ENCODE measurements around the gene MYBPH.

MYBPH gene, protein sequence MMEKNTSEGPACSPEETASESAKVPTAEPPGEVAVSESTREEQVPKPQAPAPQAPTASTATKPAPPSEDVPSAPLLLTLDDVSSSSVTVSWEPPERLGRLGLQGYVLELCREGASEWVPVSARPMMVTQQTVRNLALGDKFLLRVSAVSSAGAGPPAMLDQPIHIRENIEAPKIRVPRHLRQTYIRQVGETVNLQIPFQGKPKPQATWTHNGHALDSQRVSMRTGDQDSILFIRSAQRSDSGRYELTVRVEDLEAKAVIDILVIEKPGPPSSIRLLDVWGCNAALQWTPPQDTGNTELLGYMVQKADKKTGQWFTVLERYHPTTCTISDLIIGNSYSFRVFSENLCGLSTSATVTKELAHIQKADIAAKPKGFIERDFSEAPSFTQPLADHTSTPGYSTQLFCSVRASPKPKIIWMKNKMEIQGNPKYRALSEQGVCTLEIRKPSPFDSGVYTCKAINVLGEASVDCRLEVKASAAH

DNA sequence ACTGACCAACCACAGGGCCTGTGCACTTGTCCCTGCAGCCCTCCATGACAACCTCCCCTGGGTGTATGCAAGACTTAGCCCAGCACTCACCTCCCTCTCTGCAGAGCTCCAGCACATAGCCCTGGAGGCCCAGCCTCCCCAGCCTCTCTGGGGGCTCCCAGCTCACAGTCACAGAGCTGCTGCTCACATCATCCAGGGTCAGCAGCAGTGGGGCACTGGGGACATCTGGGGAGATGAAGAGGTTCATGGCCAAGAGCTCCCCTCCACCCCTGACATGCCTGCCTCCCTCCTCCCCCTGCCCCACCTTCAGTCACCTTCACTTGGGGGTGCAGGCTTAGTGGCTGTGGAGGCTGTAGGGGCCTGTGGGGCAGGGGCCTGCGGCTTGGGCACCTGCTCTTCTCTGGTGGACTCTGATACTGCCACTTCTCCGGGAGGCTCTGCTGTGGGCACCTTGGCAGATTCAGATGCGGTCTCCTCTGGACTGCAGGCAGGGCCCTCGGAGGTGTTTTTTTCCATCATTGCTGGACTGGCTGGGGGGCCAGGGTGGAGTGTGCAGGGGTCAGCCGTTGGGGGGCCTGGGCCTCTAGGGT lies at the start of gene MYBPH:
MYBPH (minus strand) TSS at position 590 of the 590 bp plus-strand sequence; CDS start at position 519, 71 bp downstream.
- no peak for DNase-seq (ENCODE audit: low spot score)

DNA sequence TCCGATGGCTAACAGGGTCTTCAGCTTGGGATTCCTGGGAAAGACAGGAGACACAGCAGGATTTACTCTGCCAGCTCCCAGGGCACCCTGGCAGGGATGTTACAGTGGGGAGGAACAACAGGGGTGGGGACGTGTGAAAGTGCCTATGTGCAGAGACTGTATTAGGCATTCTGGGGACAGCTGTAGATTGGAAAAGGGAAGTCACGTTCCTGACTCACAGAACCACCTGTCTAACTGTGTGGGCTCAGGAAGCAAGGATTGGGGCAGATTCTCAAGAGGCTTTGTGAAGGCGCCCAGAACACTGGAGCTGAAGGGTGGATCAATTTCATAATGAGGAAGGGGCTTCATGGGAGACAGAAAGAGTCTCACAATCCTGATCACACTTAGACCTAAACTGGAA lies 49.4 kb upstream of the MYBPH start:
- no peak for DNase-seq (ENCODE audit: low spot score)

DNA sequence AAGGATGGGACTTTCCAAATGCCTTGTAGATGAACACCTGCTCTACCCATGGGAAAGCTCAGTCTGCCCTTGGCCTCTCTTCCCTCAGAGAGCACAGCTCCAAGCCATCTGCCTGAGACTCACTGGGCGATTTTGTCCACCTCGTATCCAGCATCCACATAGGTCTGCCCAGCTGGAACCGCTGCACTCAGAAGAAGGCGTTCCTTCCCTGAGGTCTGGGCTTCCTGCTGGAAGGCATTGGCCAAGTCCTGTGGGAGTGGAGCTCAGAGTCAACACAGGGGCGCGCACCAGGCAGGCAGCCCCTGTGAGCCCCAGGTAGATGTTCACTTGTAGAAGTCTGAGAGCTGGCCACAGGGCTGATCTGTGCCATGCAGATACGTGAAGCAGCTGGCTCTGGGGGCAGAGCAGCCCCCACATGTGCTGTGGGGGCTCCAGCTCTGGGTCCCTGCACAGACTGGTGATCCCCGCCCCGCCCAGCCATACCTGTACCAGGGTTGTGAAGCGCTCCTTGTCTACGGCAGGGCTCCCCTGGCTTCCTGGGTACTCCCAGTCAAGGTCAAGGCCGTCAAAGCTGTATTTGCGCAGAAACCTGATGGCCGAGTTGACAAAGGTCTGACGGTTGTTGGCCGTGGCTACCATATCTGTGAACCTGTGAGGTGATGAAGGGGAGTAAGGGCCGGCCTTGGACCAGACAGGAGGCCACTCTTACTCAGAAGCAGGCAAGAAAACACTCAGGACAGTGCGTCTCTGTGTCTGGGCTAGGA lies 47.6 kb upstream of the MYBPH start:
- no peak for DNase-seq (ENCODE audit: low spot score)

DNA sequence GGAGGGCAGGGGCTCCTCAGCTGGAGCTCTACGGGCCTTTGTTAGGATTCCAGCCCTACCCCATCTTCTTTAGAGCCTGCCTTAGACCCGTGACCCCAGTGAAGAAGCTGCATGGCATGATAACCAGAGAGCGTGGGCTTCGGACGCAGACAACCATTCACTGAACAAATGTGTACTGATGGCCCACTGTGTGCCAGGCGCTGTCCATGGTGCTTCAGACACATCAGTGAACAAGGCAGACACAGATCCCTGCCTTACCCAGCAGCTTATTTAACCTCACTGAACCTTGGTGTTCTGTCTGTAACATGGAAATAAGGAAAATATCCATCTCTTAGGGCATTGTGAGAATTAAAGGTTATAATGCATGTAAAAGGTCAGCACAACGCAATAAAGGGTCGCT lies 44.3 kb upstream of the MYBPH start:
- peak; percentile 61 for DNase-seq (ENCODE audit: low spot score)

DNA sequence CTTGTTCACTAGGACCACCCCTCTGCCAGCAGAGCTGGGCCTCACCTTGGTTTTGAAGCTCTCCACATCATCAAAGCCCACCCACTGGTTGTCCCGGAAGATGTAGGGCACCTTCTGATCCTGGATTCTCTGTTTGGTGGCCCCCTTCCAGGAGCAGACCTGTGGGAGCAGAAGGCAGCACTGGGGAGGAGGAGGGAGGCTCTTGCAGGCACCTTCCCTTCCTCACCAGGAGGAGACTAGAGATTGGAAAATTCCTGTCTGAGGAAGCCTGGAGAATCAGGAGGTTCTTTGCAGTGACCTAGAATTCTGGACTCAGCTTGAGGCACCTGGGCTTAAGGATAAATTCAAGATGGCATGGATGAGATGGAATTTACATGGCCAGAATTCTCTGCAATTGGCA lies 43.5 kb upstream of the MYBPH start:
- no peak for DNase-seq (ENCODE audit: low spot score)

DNA sequence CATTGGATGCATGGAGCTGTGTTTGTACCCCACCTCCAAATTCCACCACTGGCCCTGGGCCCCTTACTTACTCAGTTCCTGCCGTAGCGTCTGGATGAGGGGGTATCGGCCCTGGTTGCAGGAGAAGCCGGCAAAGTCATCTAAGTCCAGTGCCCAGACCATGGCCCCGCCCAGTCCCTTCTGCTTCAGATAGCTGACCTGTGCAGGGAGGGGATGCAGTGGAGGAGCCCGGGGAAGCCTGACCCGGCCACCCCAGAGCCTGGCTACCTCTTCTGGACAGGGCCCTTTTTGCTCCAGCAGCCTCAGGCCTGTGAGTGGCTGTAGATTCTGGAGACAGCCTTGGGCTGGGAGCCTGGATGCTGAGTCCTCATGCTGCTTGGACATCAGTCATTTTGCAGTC lies 42.0 kb upstream of the MYBPH start:
- no peak for DNase-seq (ENCODE audit: low spot score)

DNA sequence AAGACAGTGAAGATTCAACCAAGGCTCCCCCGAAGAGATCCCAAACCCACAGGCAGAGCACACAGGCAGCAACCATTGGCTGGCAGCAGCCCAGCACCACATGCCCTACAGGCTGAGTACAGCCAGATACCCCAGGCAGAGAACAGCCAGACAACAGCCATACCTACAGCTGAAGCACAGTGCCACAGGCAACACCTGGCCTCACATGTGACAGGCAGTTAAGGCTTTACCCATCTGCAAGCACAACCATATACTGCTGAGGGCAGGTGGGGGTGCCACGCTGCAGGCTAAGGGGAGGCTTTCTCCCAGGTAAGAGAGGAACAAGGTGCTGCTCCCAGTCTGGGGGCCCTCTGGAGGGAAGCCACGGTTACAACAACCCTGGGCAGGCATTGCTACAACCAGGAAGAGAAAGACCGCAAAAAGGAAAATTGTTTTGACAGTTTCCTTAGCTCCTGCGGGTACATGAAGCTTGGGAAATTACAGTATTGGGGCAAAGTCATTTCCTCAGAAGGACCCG lies 41.6 kb upstream of the MYBPH start:
- DNase-seq (ENCODE audit: low spot score), result no peak

DNA sequence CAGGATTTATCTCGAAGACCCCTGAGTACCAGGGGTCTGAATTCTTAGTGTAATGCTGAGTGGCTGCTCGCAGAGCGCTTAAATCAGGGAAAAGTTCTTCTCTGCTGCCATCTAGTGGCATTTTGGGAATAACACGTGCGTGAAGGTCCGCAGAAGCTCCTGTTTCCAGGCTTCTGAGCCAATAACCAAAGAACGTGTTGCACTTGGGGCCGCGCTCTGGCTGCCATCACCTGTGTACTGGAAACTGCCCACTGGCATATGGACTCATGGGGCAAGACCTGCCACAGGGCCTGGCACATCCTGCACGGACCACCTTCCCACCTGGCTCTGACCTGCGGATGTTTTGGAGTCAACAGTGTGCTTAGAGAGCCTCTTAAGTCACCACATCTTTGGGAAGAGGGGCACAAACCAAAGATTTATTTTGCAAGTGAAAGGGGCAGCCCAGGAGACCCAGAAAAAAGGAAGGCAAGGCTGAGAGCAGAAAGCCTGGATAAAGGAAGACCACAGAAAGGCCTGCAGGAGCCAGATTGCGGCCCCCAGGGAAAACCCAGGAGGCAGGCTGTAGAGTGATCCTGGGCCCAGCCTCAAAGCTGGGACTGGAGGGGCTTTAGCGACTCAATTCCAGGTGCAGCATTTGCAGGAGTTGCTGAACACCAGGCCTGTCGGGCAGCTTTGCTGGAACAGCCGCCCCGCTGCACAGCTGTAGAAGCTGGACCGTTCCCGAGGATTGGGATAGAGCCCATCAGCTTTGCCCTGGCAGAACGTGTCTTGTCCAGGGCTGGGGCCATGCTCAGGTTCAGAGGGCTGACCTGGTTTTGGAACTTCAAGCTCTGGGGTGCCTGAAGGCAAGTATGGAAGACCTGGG lies 40.9 kb upstream of the MYBPH start:
- DNase-seq (ENCODE audit: low spot score), result peak; percentile 79

DNA sequence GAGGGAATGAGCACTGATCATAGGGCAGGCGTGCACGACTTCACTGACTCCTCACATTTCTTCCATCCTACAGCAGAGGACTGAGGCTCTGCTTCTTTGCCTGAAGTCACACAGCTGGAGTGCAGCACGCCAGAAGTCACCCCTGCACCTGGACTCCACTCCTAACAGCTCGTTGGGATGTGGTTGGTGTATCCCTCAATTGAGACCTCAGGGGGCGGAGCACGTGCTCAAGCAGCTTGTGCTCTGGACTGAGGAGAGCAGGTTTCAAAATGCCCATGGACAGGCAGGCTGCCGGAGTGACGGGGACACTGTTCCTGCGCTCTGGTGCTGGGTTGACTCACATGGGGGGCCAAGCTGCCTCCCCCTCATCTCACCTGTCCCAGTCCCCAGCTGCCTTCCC lies 39.9 kb upstream of the MYBPH start:
- no peak for DNase-seq (ENCODE audit: low spot score)

DNA sequence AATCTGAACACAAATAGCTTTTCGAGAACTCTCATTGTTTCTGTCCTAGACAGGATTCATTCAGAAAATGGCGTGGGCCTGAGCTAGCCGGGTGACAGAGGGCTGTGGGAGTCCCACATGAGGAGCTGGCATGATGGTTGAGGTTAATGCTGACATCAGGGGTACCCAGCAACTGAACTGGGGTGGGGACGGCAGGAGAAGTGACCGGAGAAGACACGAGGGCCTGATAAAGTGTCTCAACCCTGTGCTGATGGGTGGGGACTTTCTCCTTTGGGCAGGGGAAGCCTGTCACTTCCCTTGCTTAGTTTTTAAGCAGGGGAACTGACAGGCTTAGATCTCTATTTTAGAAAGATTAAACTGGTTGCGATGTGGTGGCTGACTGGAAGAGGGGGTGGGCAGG lies 39.2 kb upstream of the MYBPH start:
- no peak for DNase-seq (ENCODE audit: low spot score)

DNA sequence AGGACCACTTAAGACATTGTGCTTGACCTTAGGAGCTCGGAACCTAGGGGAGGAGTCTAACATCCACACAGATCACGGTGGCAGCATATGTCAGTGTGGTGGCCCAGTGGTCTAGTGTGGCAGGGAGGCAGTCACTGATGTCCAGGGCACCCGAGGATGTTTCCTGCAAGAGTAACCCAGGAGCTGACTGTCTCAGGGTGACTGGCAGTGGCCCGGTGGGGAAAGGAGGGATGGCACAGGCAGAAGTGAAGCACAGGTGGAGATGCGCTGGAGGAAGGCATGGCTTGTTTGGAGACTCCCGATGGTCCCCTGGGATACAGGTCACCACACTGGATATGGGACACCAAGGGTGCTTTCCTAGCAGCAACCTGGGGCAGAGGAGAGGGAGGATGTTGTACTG lies 37.5 kb upstream of the MYBPH start:
- no peak for DNase-seq (ENCODE audit: low spot score)

DNA sequence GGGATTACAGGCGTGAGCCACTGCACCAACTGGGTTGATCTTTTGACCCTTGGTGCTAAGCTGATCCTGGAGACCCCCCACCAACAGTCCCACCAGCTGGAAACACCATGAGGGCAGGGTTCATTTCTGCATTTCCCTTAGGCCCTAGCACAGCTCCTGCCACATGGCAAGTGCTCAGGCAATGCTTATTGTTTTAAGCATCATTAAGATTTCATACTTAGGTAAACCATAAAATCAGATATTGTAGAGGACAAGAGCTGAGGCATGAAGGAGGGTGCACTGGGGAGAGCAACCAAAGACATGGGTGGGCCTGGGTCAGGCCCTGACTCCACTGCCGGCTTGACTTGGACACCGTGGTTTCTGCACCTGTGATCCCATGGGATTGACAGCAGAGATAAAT lies 36.2 kb upstream of the MYBPH start:
- DNase-seq (ENCODE audit: low spot score), result no peak

DNA sequence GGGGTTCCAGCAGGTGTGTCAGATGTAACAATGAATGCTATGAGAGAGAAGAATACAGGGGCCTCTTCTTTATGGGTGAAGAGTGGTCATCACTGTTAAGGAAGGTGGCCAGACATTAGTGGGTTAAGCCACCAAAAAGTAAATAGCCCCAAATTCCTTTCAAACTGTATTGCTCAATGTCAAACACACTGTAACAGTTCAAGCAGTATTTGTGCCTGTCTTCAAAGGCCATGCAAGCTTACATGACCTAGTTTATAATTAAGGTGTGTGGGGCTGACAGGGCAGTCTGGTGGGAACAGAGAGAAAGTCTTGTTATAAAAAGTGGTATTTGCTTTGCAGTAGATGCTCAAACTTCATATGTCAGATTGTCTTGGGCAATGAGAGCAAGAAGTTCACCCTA lies 35.4 kb upstream of the MYBPH start:
- no peak for DNase-seq (ENCODE audit: low spot score)

DNA sequence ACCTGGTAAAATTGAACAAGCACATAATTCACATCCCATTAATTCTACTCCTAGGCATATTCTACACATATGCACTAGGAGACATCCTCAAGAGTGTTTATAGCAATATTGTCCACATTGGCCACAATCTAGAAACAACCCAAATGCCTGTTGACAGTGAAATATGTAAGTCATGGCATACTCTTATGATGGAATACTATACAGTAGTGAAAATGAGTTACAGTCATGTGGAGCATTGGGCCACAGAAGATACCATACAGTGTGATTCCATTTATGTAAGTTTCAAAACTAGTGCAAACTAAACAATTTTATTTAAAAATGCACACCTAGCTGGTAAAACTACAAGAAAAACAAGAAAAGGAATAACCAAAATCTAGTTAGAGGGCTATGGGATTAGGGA lies 34.7 kb upstream of the MYBPH start:
- DNase-seq (ENCODE audit: low spot score), result no peak

DNA sequence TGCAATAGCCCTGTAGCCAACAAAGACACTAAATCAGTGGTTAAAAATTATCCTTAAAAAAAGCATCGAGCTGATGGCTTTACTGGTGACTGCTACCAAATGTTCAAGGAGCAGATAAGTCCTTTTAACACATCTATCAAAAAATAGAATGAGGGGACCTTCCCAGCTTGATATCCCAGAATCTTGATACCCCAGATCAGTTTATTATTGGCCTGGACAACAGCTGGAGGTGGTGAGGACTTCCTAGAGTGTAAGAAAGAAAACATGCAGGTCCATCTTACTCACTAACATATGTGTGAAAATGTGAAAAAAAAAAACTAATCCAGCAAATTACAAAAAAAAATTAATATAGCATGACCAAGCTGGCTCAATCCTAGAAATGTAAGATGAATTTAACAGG lies 32.6 kb upstream of the MYBPH start:
- DNase-seq (ENCODE audit: low spot score), result no peak

DNA sequence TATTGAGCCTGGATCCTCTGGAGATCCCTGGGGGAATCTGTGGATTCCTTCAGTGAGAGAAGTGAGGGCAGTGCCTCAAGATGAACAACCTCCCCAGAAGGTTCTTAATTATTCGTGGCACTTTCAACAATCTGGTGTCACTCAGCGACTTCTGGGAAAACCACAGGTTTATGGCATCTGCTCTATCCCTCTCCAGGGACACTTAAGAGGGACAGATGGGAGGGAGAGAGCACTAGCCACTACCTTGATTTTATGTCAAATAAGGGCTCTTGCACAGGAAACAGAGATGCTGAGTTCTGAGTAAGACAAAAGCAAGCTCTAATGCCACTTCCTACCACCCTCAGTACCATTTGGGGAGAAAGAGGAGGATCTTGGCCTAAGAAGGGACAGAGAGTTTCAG lies 32.1 kb upstream of the MYBPH start:
- DNase-seq (ENCODE audit: low spot score), result no peak

DNA sequence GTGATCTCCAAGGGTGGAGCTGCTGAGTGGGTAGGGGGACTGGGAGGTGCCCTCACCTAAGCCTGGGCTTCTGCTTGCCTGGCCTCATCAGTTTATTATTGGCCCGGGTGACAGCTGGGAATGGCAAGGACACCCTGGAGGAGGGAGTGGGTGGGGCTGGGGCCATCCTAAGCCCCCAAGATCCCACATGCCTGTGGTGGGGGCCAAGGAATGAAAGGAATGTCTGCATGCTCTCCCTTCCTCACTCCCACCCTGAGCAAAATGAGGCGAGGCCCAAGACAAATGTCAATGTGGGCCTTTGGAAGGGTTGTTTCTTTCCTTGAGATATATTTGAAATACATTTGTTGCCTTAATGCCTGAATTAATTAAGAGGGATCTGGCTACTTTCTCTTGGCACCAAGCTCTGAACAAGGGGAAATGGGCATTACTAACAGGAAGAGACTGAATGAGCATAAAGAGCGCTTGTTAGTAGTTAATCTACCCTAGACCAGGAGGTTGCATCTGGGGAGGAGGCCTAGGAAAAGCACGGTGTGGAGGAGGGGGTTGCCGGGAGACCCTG lies 30.6 kb upstream of the MYBPH start:
- DNase-seq (ENCODE audit: low spot score), result no peak

DNA sequence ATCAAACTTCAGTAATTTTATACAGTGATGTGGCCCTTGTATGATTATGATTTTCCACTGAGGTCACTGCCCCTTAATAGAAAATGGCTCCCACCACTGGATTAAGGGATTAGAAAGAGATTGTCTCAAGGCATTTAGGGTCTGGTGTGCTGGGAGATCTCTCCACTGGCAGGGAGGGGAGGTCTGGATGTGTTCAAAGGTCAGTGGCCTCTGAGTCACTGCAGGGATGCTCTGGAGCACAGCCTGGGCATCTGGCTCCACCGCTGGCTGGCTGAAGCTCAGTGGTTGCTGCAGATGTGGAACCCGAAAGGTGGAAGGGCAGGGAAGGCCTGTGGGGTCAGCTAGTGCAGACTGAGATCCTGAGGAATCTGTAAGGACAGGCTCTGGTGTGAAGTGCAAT lies 29.1 kb upstream of the MYBPH start:
- DNase-seq (ENCODE audit: low spot score), result no peak

DNA sequence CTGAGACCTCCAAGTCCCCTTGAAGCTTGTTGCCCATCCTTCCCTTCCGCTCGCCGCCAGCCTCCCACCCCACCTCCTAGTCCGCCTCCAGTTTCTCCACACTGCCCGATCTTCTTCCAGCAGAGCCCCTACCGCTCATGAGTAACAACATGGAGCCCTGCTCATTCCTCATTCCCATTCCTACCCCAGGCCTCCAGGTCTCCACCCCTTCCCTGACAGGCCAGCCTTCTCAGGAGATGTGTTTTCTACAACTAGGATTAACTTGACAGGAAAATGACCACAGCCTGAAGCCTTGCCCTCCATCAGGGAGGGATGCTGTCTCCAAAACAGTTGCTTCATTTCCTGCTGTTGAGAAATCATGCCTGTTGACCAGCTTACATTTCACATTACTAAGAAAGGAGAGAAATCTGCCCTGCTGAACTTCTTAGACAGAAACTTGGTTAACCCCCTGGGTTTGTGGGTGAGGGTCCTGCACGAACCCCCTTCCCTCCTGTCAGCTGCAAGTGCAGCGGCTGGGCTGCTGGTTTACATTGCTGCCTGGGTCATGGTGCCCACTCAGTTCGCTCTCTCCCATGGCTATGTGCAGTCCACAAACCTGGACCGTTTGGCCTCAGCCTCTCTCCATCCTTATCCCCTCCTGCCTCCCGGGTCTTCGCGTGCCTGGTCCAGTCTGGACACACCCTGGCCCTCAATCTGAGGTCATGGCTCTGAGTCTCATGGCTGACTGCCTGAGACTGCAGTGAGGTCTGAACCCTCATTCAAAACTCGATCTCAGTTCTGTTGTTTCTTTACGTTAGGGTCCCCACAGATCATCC lies 27.0 kb upstream of the MYBPH start:
- no peak for DNase-seq (ENCODE audit: low spot score)

DNA sequence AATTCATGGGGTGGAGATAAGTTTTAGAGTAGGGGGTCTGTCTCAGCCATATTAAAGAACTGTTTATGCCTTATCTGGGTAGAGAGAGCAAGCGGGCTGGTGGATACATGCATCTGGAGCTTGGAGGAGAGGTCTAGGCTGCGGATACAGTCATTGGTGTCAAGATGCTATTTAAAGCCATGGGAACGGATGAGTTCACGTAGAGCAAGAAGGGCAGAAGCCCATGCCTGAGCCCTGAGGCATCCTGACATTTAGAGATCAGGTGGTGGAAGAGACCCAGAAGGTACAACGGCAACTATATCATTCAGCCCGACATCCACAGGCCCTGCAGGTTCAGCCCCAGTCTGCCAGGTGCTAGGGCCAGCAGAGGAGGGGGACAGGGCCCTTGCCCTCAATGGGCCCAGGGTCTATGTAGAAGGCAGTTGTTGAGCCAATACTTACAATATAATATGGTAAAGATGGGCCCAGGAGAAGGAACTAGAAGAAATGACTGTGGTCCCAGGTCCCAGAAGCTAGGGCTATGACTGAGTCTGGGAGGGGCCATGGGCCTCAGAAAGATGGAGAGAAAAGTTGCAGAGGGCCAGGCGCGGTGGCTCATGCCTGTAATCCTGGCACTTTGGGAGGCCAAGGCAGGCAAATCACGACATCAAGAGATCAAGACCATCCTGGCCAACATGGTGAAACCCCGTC lies 26.0 kb upstream of the MYBPH start:
- DNase-seq (ENCODE audit: low spot score), result no peak

All from ecto neural progenitor cell (in vitro differentiated cells).